ENCODE data around the gene POLR3A.

Gene POLR3A

GRCh38 chr10:77960829-77961329 is 68.4 kb downstream of the POLR3A start:
- in situ Hi-C loops (cut with HindIII; ENCODE audit: low sequenced_read_pairs): no loop called here

- in situ Hi-C loops (cut with HindIII; ENCODE audit: low sequenced_read_pairs): no loop called here
These were observed 69.3 kb downstream of the POLR3A start for GRCh38 chr10:77959887-77960455.

GRCh38 chr10:77959384-77959783 is 69.9 kb downstream of the POLR3A start:
- in situ Hi-C loops (cut with HindIII; ENCODE audit: low sequenced_read_pairs): no loop called here

- in situ Hi-C loops (cut with HindIII; ENCODE audit: low sequenced_read_pairs): no loop called here
These were observed 74.2 kb downstream of the POLR3A start for GRCh38 chr10:77955136-77955535.

- in situ Hi-C loops (cut with HindIII; ENCODE audit: low sequenced_read_pairs): no loop called here
These were observed 80.1 kb downstream of the POLR3A start for GRCh38 chr10:77949167-77949566.

- in situ Hi-C loops (cut with HindIII; ENCODE audit: low sequenced_read_pairs): no loop called here
These were observed 83.2 kb downstream of the POLR3A start for GRCh38 chr10:77946084-77946483.

- in situ Hi-C loops (cut with HindIII; ENCODE audit: low sequenced_read_pairs): no loop called here
These were observed 84.8 kb downstream of the POLR3A start for GRCh38 chr10:77944519-77944918.

- in situ Hi-C loops (cut with HindIII; ENCODE audit: low sequenced_read_pairs): no loop called here
These were observed 86.0 kb downstream of the POLR3A start for GRCh38 chr10:77943121-77943901.

GRCh38 chr10:77941790-77942189 is 87.5 kb downstream of the POLR3A start:
- in situ Hi-C loops (cut with HindIII; ENCODE audit: low sequenced_read_pairs): no loop called here

GRCh38 chr10:77940627-77941026 is 88.7 kb downstream of the POLR3A start:
- in situ Hi-C loops (cut with HindIII; ENCODE audit: low sequenced_read_pairs): no loop called here

- in situ Hi-C loops (cut with HindIII; ENCODE audit: low sequenced_read_pairs): no loop called here
These were observed 89.1 kb downstream of the POLR3A start for GRCh38 chr10:77940225-77940624.

GRCh38 chr10:77939561-77940001 is 89.7 kb downstream of the POLR3A start:
- in situ Hi-C loops (cut with HindIII; ENCODE audit: low sequenced_read_pairs): no loop called here

GRCh38 chr10:77936697-77937567 is 92.4 kb downstream of the POLR3A start:
- in situ Hi-C loops (cut with HindIII; ENCODE audit: low sequenced_read_pairs): no loop called here

GRCh38 chr10:77932016-77932715 is 97.1 kb downstream of the POLR3A start:
- in situ Hi-C loops (cut with HindIII; ENCODE audit: low sequenced_read_pairs): no loop called here

GRCh38 chr10:77927402-77928246 is 101.7 kb downstream of the POLR3A start:
- in situ Hi-C loops (cut with HindIII; ENCODE audit: low sequenced_read_pairs): no loop called here

GRCh38 chr10:77926566-77927401 is 102.5 kb downstream of the POLR3A start, which contains the start of gene DLG5:
Gene DLG5, minus strand, starts transcription at chr10:77926755. Its CDS starts 235 bp downstream, at chr10:77926520.
- in situ Hi-C loops (cut with HindIII; ENCODE audit: low sequenced_read_pairs): no loop called here

- in situ Hi-C loops (cut with HindIII; ENCODE audit: low sequenced_read_pairs): no loop called here
These were observed 103.3 kb downstream of the POLR3A start for GRCh38 chr10:77925795-77926565.

- in situ Hi-C loops (cut with HindIII; ENCODE audit: low sequenced_read_pairs): no loop called here
These were observed 103.9 kb downstream of the POLR3A start for GRCh38 chr10:77925410-77925794.

Measured in DLD1 (cell line).